Trophoblast cell (in vitro differentiated cells and primary cell): ENCODE data around the gene EEFSEC.

Experiments used
- DNase-seq, 2 donors: peaks; one replicate each; pipeline ENCODE4 v3.0.0-alpha.2; 2016
- H2AFZ ChIP-seq: 2 replicates; pipeline ENCODE4 v1.6.1; 2013; ENCODE audit warnings: low read length, moderate library complexity, mild to moderate bottlenecking; ENCODE audit not compliant: insufficient read depth, poor library complexity
- H2AK5ac ChIP-seq: 2 replicates; pipeline ENCODE4 v1.6.1; 2013; ENCODE audit warnings: mild to moderate bottlenecking, low read length
- H2BK120ac ChIP-seq: 2 replicates; pipeline ENCODE4 v1.6.1; 2013; ENCODE audit warnings: low read length, mild to moderate bottlenecking, moderate library complexity; ENCODE audit not compliant: insufficient read depth, poor library complexity
- H2BK12ac ChIP-seq: 2 replicates; pipeline ENCODE4 v1.6.1; 2013; ENCODE audit warnings: mild to moderate bottlenecking, low read length, moderate library complexity
- H2BK5ac ChIP-seq: 2 replicates; pipeline ENCODE4 v1.6.1; 2013; ENCODE audit warnings: low read length, low read depth, moderate library complexity, mild to moderate bottlenecking; ENCODE audit not compliant: poor library complexity
- H3K14ac ChIP-seq: 2 replicates; pipeline ENCODE4 v1.6.1; 2013; ENCODE audit warnings: mild to moderate bottlenecking, low read length
- H3K18ac ChIP-seq: 2 replicates; pipeline ENCODE4 v1.6.1; 2013; ENCODE audit warnings: mild to moderate bottlenecking, low read length
- H3K23ac ChIP-seq: 2 replicates; pipeline ENCODE4 v1.6.1; 2013; ENCODE audit warnings: low read length
- H3K27ac ChIP-seq: 2 replicates; pipeline ENCODE4 v1.5.1; 2013; ENCODE audit warnings: low read depth, mild to moderate bottlenecking, inconsistent platforms, low read length, moderate library complexity
- H3K27me3 ChIP-seq: 2 replicates; pipeline ENCODE4 v1.6.1; 2013; ENCODE audit warnings: inconsistent platforms, mild to moderate bottlenecking, low read length, moderate library complexity; ENCODE audit not compliant: insufficient read depth
- H3K36me3 ChIP-seq, 2 experiments: 1 replicate in 1 of 2; 2 replicates in 1 of 2; pipeline ENCODE4 v1.6.1; 2013; ENCODE audit warnings: low read length in 2 of 2, mild to moderate bottlenecking in 2 of 2, moderate library complexity in 1 of 2; ENCODE audit not compliant: insufficient read depth in 2 of 2, control insufficient read depth in 1 of 2
- H3K4ac ChIP-seq: 2 replicates; pipeline ENCODE4 v1.6.1; 2013; ENCODE audit warnings: low read depth, mild to moderate bottlenecking, low read length, moderate library complexity
- H3K4me1 ChIP-seq, 2 experiments: 1 replicate in 1 of 2; 2 replicates in 1 of 2; pipeline ENCODE4 v1.6.1; 2013; ENCODE audit warnings: low read length in 2 of 2, mild to moderate bottlenecking in 2 of 2, moderate library complexity in 1 of 2; ENCODE audit not compliant: insufficient read depth in 2 of 2, control insufficient read depth in 1 of 2
- H3K4me2 ChIP-seq: 2 replicates; pipeline ENCODE4 v1.6.1; 2013; ENCODE audit warnings: inconsistent platforms, mild to moderate bottlenecking, low read length, moderate library complexity
- H3K4me3 ChIP-seq: 2 replicates; pipeline ENCODE4 v1.5.1; 2013; ENCODE audit warnings: mild to moderate bottlenecking, low read depth, low read length, inconsistent platforms
- H3K79me1 ChIP-seq: one replicate; pipeline ENCODE4 v1.6.1; 2013; ENCODE audit warnings: low read length
- H3K79me2 ChIP-seq: 2 replicates; pipeline ENCODE4 v1.6.1; 2013; ENCODE audit warnings: low read length, mild to moderate bottlenecking; ENCODE audit not compliant: control insufficient read depth, insufficient read depth, poor library complexity
- H3K9ac ChIP-seq: 2 replicates; pipeline ENCODE4 v1.6.1; 2013; ENCODE audit warnings: mild to moderate bottlenecking, low read length
- H3K9me3 ChIP-seq: 2 replicates; pipeline ENCODE4 v1.6.1; 2013; ENCODE audit warnings: low read depth, mild to moderate bottlenecking, control low read depth, inconsistent platforms, low read length; ENCODE audit not compliant: insufficient read depth
- H4K12ac ChIP-seq: 2 replicates; pipeline ENCODE4 v1.6.1; 2013; ENCODE audit warnings: low read depth, mild to moderate bottlenecking, low read length, moderate library complexity
- H4K8ac ChIP-seq: 2 replicates; pipeline ENCODE4 v1.6.1; 2013; ENCODE audit warnings: low read depth, mild to moderate bottlenecking, low read length, moderate library complexity
- H4K91ac ChIP-seq: one replicate; pipeline ENCODE4 v1.6.1; 2013; ENCODE audit warnings: low read depth, mild to moderate bottlenecking, low read length, moderate library complexity
- WGBS: extraction: QIAGEN DNeasy Blood & Tissue Kit; methylation state at CpG from one replicate; pipeline ENCODE4 v1.1.7; 2013; ENCODE audit warnings: missing lambda C conversion rate; ENCODE audit not compliant: insufficient read length, insufficient coverage; ENCODE audit errors: extremely low coverage; 5-methylcytosine and 5-hydroxymethylcytosine counted together

The EEFSEC gene

GRCh38 chr3:128364808-128365360 is 211.6 kb downstream of the EEFSEC start:
- no peak overlapping the region for H3K18ac ChIP-seq
- no peak for DNase-seq
- H2AFZ ChIP-seq: no peak overlapping the region
- WGBS: no CpG with 5 or more reads among the region's 7 CpGs
- no peak overlapping the region for H2BK5ac ChIP-seq
- no peak overlapping the region for H2BK120ac ChIP-seq
- peaks cover 0 to 6% of the 10 kb centered on the region in 2 experiments for H3K4me1 ChIP-seq
- H4K91ac ChIP-seq: no peak overlapping the region
- H3K4me2 ChIP-seq: no peak overlapping the region
- no peaks in the 10 kb centered on the region for H3K79me1 ChIP-seq
- peaks cover 0 to 7% of the 10 kb centered on the region in 2 experiments for H3K36me3 ChIP-seq
- no peak overlapping the region for H4K8ac ChIP-seq
- no peaks in the 10 kb centered on the region for H3K79me2 ChIP-seq
- H3K27ac ChIP-seq: no peak overlapping the region
- H3K27me3 ChIP-seq: no peaks in the 10 kb centered on the region
- no peak overlapping the region for H3K23ac ChIP-seq
- no peak overlapping the region for H3K4ac ChIP-seq
- H3K9me3 ChIP-seq: no peaks in the 10 kb centered on the region
- no peak overlapping the region for H4K12ac ChIP-seq
- no peak overlapping the region for H3K14ac ChIP-seq
- H3K9ac ChIP-seq: no peak overlapping the region
- H2AK5ac ChIP-seq: no peak overlapping the region
- H2BK12ac ChIP-seq: no peak overlapping the region
- H3K4me3 ChIP-seq: no peak overlapping the region

- Histone ChIP-seq H3K79me1 (no peaks in the 10 kb centered on the region), H3K9ac (no peak overlapping the region), H3K18ac (no peak overlapping the region), H3K27ac (no peak overlapping the region), H2AK5ac (no peak overlapping the region), H3K4me3 (no peak overlapping the region), H4K12ac (no peak overlapping the region), H2BK12ac (no peak overlapping the region), H3K4me2 (no peak overlapping the region), H3K23ac (no peak overlapping the region), H3K14ac (no peak overlapping the region), H4K91ac (no peak overlapping the region), H3K4me1 (peaks cover 0 to 2% of the 10 kb centered on the region in 2 experiments), H2BK5ac (no peak overlapping the region), H4K8ac (no peak overlapping the region), H2AFZ (no peak overlapping the region), H3K4ac (no peak overlapping the region), H3K27me3 (no peaks in the 10 kb centered on the region), H3K36me3 (peaks cover 0 to 7% of the 10 kb centered on the region in 2 experiments), H2BK120ac (no peak overlapping the region), H3K79me2 (no peaks in the 10 kb centered on the region), H3K9me3 (no peaks in the 10 kb centered on the region)
- DNase-seq: peak in 1 of 2 donors; percentile 21
- whole genome bisulfite sequencing: no CpG with 5 or more reads among the region's 2 CpGs
These were observed 212.9 kb downstream of the EEFSEC start for GRCh38 chr3:128366136-128366535.

- peaks cover 0 to 7% of the 10 kb centered on the region in 2 experiments for H3K36me3 ChIP-seq
- no CpG with 5 or more reads among the region's 5 CpGs for WGBS
These were observed 213.4 kb downstream of the EEFSEC start for GRCh38 chr3:128366652-128367051.

GRCh38 chr3:128367221-128367620 is 213.9 kb downstream of the EEFSEC start:
- Histone ChIP-seq H3K4me3 (no peak overlapping the region), H3K36me3 (peaks cover 0 to 7% of the 10 kb centered on the region in 2 experiments), H3K9me3 (no peaks in the 10 kb centered on the region), H3K79me2 (no peaks in the 10 kb centered on the region), H2BK5ac (no peak overlapping the region), H2BK120ac (no peak overlapping the region), H3K4me2 (no peak overlapping the region), H3K9ac (no peak overlapping the region), H3K79me1 (no peaks in the 10 kb centered on the region), H4K12ac (no peak overlapping the region), H3K18ac (no peak overlapping the region), H3K23ac (no peak overlapping the region), H2AK5ac (no peak overlapping the region), H2AFZ (no peak overlapping the region), H2BK12ac (no peak overlapping the region), H3K27me3 (no peaks in the 10 kb centered on the region), H4K8ac (no peak overlapping the region), H3K27ac (no peak overlapping the region), H4K91ac (no peak overlapping the region), H3K14ac (no peak overlapping the region), H3K4ac (no peak overlapping the region), H3K4me1 (no peaks in the 10 kb centered on the region)
- no peak for DNase-seq
- no CpG with 5 or more reads among the region's 5 CpGs for WGBS

More at GRCh38 chr3:128366652-128367051, 213.4 kb downstream of the EEFSEC start:
- DNase-seq: no peak
- Histone ChIP-seq H2AK5ac (no peak overlapping the region), H3K14ac (no peak overlapping the region), H3K18ac (no peak overlapping the region), H2BK120ac (no peak overlapping the region), H4K8ac (no peak overlapping the region), H3K9ac (no peak overlapping the region), H3K27me3 (no peaks in the 10 kb centered on the region), H3K27ac (no peak overlapping the region), H2AFZ (no peak overlapping the region), H4K91ac (no peak overlapping the region), H3K23ac (no peak overlapping the region), H3K9me3 (no peaks in the 10 kb centered on the region), H2BK12ac (no peak overlapping the region), H3K79me2 (no peaks in the 10 kb centered on the region), H2BK5ac (no peak overlapping the region), H3K4me2 (no peak overlapping the region), H3K4me3 (no peak overlapping the region), H4K12ac (no peak overlapping the region), H3K4ac (no peak overlapping the region), H3K79me1 (no peaks in the 10 kb centered on the region), H3K4me1 (peaks cover 0 to 2% of the 10 kb centered on the region in 2 experiments)
